Heart left ventricle (tissue), 13 donors: Measurements from ENCODE around the gene KLHL29.

Source experiments
- CTCF ChIP-seq, 12 donors: fragments of 200-600 bp; sonication (generic) in 4 of 12; IDR thresholded peaks; one replicate each; pipeline versions ENCODE4 v1.5.0 to v1.8.0; 2018 to 2022; ENCODE audit warnings: antibody characterized with exemption in 12 of 12, mild to moderate bottlenecking in 5 of 12
- POLR2A ChIP-seq, 2 donors: fragments of 450-650 bp; IDR thresholded peaks; one replicate each; pipeline ENCODE4 v1.6.1; 2017; ENCODE audit warnings: antibody characterized with exemption in 2 of 2, mild to moderate bottlenecking in 2 of 2, moderate library complexity in 2 of 2
- donor health status: ischemic (EF 13 %, LVEDD 7.1; RV severe dilation, severe dysfunction).
- donor health status: DM: no; HTN: yes; CAD: no.
- donor health status: DM: no; HTN: no; CAD: no.
- donor health status: ischemic (EF 25% LVEDD 6.9; RV normal size, moderate dysfunction).
- donor health status: ischemic (EF 25% LVEDD 5.7; RV mildly dilated, moderate dysfunction).
- donor health status: ischemic (EF 35%, LVEDD 5.7; RV mildly dilated, moderate dysfunction).
- donor health status: nonischemic (EF 11% LVEDD 7.7; RV severe dilation, severe dysfunction).
- donor health status: DM: yes; HTN: yes; CAD: no.
- donor health status: PGD.
- donor health status: ischemic (EF 29% LVEDD 5.4; RV normal size, mild dysfunction).
- donor health status: nonischemic (EF 23%, LVEDD 6.1; RV moderate dilation, normal function).

GRCh38 chr2:23510471-23510870 lies 125.5 kb downstream of the KLHL29 start:
- TF ChIP-seq CTCF (IDR thresholded peaks at IDR 0.05), result no peak
- no peak for TF ChIP-seq POLR2A (IDR thresholded peaks at IDR 0.05)
